ENCODE measurements around the gene SORCS2.

Gene SORCS2

GRCh38 chr4:7366954-7367353 lies 174.6 kb downstream of the SORCS2 start:
- CTCF ChIA-PET: no interaction called here
- POLR2A ChIA-PET: no interaction called here
- H3K27me3 ChIP-seq (replicated peaks in 2 of 5; ENCODE audit: control insufficient read depth in 4 of 5, insufficient read depth in 5 of 5, low read length in 4 of 5): peaks cover 0 to 51% (median 12%) of the 10 kb centered on the region in 5 experiments
- H3K36me3 ChIP-seq (ENCODE audit: control insufficient read depth in 4 of 4, insufficient read depth in 4 of 4, low read length in 3 of 4): no peaks in the 10 kb centered on the region
- 90% methylated on average over 5 of the region's 7 CpGs for WGBS (ENCODE audit: insufficient coverage)
- H3K4me3 ChIP-seq (ENCODE audit: control insufficient read depth in 1 of 7, extremely low read depth in 1 of 7, insufficient read depth in 4 of 7, low read depth in 2 of 7, low read length in 6 of 7): no peak overlapping the region
- peaks cover 0 to 2% (median 0%) of the 10 kb centered on the region in 4 experiments for H3K4me1 ChIP-seq (ENCODE audit: control extremely low read depth in 1 of 4, control insufficient read depth in 4 of 4, insufficient read depth in 4 of 4, low read length in 3 of 4)
- no peaks in the 10 kb centered on the region for H3K9me3 ChIP-seq (ENCODE audit: control extremely low read depth in 1 of 5, control insufficient read depth in 4 of 5, insufficient read depth in 2 of 5, low read depth in 1 of 5, low read length in 4 of 5)
- no peak for DNase-seq
- no peak overlapping the region for H3K27ac ChIP-seq (ENCODE audit: insufficient read depth in 1 of 2, low read depth in 1 of 2, low read length in 2 of 2, poor library complexity in 1 of 2, severe bottlenecking in 2 of 2)

- H3K27ac ChIP-seq (ENCODE audit: insufficient read depth in 1 of 2, low read depth in 1 of 2, low read length in 2 of 2, poor library complexity in 1 of 2, severe bottlenecking in 2 of 2): no peak overlapping the region
- peaks cover 0 to 2% (median 0%) of the 10 kb centered on the region in 4 experiments for H3K4me1 ChIP-seq (ENCODE audit: control extremely low read depth in 1 of 4, control insufficient read depth in 4 of 4, insufficient read depth in 4 of 4, low read length in 3 of 4)
- DNase-seq: no peak
- no peaks in the 10 kb centered on the region for H3K9me3 ChIP-seq (ENCODE audit: control extremely low read depth in 1 of 5, control insufficient read depth in 4 of 5, insufficient read depth in 2 of 5, low read depth in 1 of 5, low read length in 4 of 5)
- no peaks in the 10 kb centered on the region for H3K36me3 ChIP-seq (ENCODE audit: control insufficient read depth in 4 of 4, insufficient read depth in 4 of 4, low read length in 3 of 4)
- WGBS (ENCODE audit: insufficient coverage): 87% methylated on average over 6 of the region's 13 CpGs
- peaks cover 0 to 51% (median 12%) of the 10 kb centered on the region in 5 experiments for H3K27me3 ChIP-seq (replicated peaks in 2 of 5; ENCODE audit: control insufficient read depth in 4 of 5, insufficient read depth in 5 of 5, low read length in 4 of 5)
- H3K4me3 ChIP-seq (ENCODE audit: control insufficient read depth in 1 of 7, extremely low read depth in 1 of 7, insufficient read depth in 4 of 7, low read depth in 2 of 7, low read length in 6 of 7): no peak overlapping the region
- ChIA-PET POLR2A (no interaction called here), CTCF (no interaction called here)
Measured at GRCh38 chr4:7367406-7367805, 175.1 kb downstream of the SORCS2 start.

- POLR2A ChIA-PET: no interaction called here
Measured at GRCh38 chr4:7367864-7368277, 175.5 kb downstream of the SORCS2 start.

GRCh38 chr4:7368296-7368695 lies 176.0 kb downstream of the SORCS2 start:
- Histone ChIP-seq H3K36me3 (ENCODE audit: control insufficient read depth in 4 of 4, insufficient read depth in 4 of 4, low read length in 3 of 4) (no peaks in the 10 kb centered on the region), H3K9me3 (ENCODE audit: control extremely low read depth in 1 of 5, control insufficient read depth in 4 of 5, insufficient read depth in 2 of 5, low read depth in 1 of 5, low read length in 4 of 5) (no peaks in the 10 kb centered on the region), H3K4me3 (ENCODE audit: control insufficient read depth in 1 of 7, extremely low read depth in 1 of 7, insufficient read depth in 4 of 7, low read depth in 2 of 7, low read length in 6 of 7) (no peak overlapping the region), H3K27me3 (replicated peaks in 2 of 5; ENCODE audit: control insufficient read depth in 4 of 5, insufficient read depth in 5 of 5, low read length in 4 of 5) (peaks cover 0 to 51% (median 12%) of the 10 kb centered on the region in 5 experiments), H3K4me1 (ENCODE audit: control extremely low read depth in 1 of 4, control insufficient read depth in 4 of 4, insufficient read depth in 4 of 4, low read length in 3 of 4) (peaks cover 0 to 2% (median 0%) of the 10 kb centered on the region in 4 experiments), H3K27ac (ENCODE audit: insufficient read depth in 1 of 2, low read depth in 1 of 2, low read length in 2 of 2, poor library complexity in 1 of 2, severe bottlenecking in 2 of 2) (no peak overlapping the region)
- POLR2A ChIA-PET: no interaction called here
- DNase-seq: no peak
- CTCF ChIA-PET: no interaction called here
- 90% methylated on average over 6 of the region's 7 CpGs for WGBS (ENCODE audit: insufficient coverage)

More at GRCh38 chr4:7367864-7368277, 175.5 kb downstream of the SORCS2 start:
- H3K27me3 ChIP-seq (replicated peaks in 2 of 5; ENCODE audit: control insufficient read depth in 4 of 5, insufficient read depth in 5 of 5, low read length in 4 of 5): peaks cover 0 to 51% (median 12%) of the 10 kb centered on the region in 5 experiments
- no peak overlapping the region for H3K4me3 ChIP-seq (ENCODE audit: control insufficient read depth in 1 of 7, extremely low read depth in 1 of 7, insufficient read depth in 4 of 7, low read depth in 2 of 7, low read length in 6 of 7)
- 88% methylated on average over 5 of the region's 8 CpGs for WGBS (ENCODE audit: insufficient coverage)
- CTCF ChIA-PET: no interaction called here
- H3K4me1 ChIP-seq (ENCODE audit: control extremely low read depth in 1 of 4, control insufficient read depth in 4 of 4, insufficient read depth in 4 of 4, low read length in 3 of 4): peaks cover 0 to 2% (median 0%) of the 10 kb centered on the region in 4 experiments
- no peaks in the 10 kb centered on the region for H3K36me3 ChIP-seq (ENCODE audit: control insufficient read depth in 4 of 4, insufficient read depth in 4 of 4, low read length in 3 of 4)
- H3K27ac ChIP-seq (ENCODE audit: insufficient read depth in 1 of 2, low read depth in 1 of 2, low read length in 2 of 2, poor library complexity in 1 of 2, severe bottlenecking in 2 of 2): no peak overlapping the region
- DNase-seq: no peak
- no peaks in the 10 kb centered on the region for H3K9me3 ChIP-seq (ENCODE audit: control extremely low read depth in 1 of 5, control insufficient read depth in 4 of 5, insufficient read depth in 2 of 5, low read depth in 1 of 5, low read length in 4 of 5)

GRCh38 chr4:7369511-7369910 lies 177.2 kb downstream of the SORCS2 start:
- POLR2A ChIA-PET: no interaction called here
- no peak for DNase-seq

GRCh38 chr4:7370038-7370437 lies 177.7 kb downstream of the SORCS2 start:
- ChIA-PET CTCF (interaction anchor here (1.5 to 2.1 kb wide), 2 partner anchors 11 to 13 kb away, joined by 3 to 7 read pairs; no protein-coding TSS in a partner anchor), POLR2A (no interaction called here)
- no peaks in the 10 kb centered on the region for H3K36me3 ChIP-seq (ENCODE audit: control insufficient read depth in 4 of 4, insufficient read depth in 4 of 4, low read length in 3 of 4)
- DNase-seq: no peak
- H3K27ac ChIP-seq (ENCODE audit: insufficient read depth in 1 of 2, low read depth in 1 of 2, low read length in 2 of 2, poor library complexity in 1 of 2, severe bottlenecking in 2 of 2): no peak overlapping the region
- peaks cover 0 to 42% (median 10%) of the 10 kb centered on the region in 5 experiments for H3K27me3 ChIP-seq (replicated peaks in 2 of 5; ENCODE audit: control insufficient read depth in 4 of 5, insufficient read depth in 5 of 5, low read length in 4 of 5)
- peaks cover 0 to 2% (median 0%) of the 10 kb centered on the region in 4 experiments for H3K4me1 ChIP-seq (ENCODE audit: control extremely low read depth in 1 of 4, control insufficient read depth in 4 of 4, insufficient read depth in 4 of 4, low read length in 3 of 4)
- no peak overlapping the region for H3K4me3 ChIP-seq (ENCODE audit: control insufficient read depth in 1 of 7, extremely low read depth in 1 of 7, insufficient read depth in 4 of 7, low read depth in 2 of 7, low read length in 6 of 7)
- WGBS (ENCODE audit: insufficient coverage): 89% methylated on average over 2 of the region's 7 CpGs
- no peaks in the 10 kb centered on the region for H3K9me3 ChIP-seq (ENCODE audit: control extremely low read depth in 1 of 5, control insufficient read depth in 4 of 5, insufficient read depth in 2 of 5, low read depth in 1 of 5, low read length in 4 of 5)

More at GRCh38 chr4:7369511-7369910, 177.2 kb downstream of the SORCS2 start:
- Histone ChIP-seq H3K4me1 (ENCODE audit: control extremely low read depth in 1 of 4, control insufficient read depth in 4 of 4, insufficient read depth in 4 of 4, low read length in 3 of 4) (peaks cover 0 to 2% (median 0%) of the 10 kb centered on the region in 4 experiments), H3K27ac (ENCODE audit: insufficient read depth in 1 of 2, low read depth in 1 of 2, low read length in 2 of 2, poor library complexity in 1 of 2, severe bottlenecking in 2 of 2) (no peak overlapping the region), H3K27me3 (replicated peaks in 2 of 5; ENCODE audit: control insufficient read depth in 4 of 5, insufficient read depth in 5 of 5, low read length in 4 of 5) (peaks cover 0 to 44% (median 12%) of the 10 kb centered on the region in 5 experiments), H3K4me3 (ENCODE audit: control insufficient read depth in 1 of 7, extremely low read depth in 1 of 7, insufficient read depth in 4 of 7, low read depth in 2 of 7, low read length in 6 of 7) (no peak overlapping the region), H3K9me3 (ENCODE audit: control extremely low read depth in 1 of 5, control insufficient read depth in 4 of 5, insufficient read depth in 2 of 5, low read depth in 1 of 5, low read length in 4 of 5) (no peaks in the 10 kb centered on the region), H3K36me3 (ENCODE audit: control insufficient read depth in 4 of 4, insufficient read depth in 4 of 4, low read length in 3 of 4) (no peaks in the 10 kb centered on the region)
- CTCF ChIA-PET: interaction anchor here (1.5 to 2.1 kb wide), 2 partner anchors 12 to 14 kb away, joined by 3 to 7 read pairs; no protein-coding TSS in a partner anchor
- WGBS (ENCODE audit: insufficient coverage): 90% methylated on average over 13 of the region's 13 CpGs

- POLR2A ChIA-PET: interaction anchor here (0.6 kb wide), 1 partner anchor 14 kb away, joined by 3 read pairs; no protein-coding TSS in a partner anchor
- WGBS (ENCODE audit: insufficient coverage): 88% methylated on average over 25 of the region's 31 CpGs
- no peaks in the 10 kb centered on the region for H3K36me3 ChIP-seq (ENCODE audit: control insufficient read depth in 4 of 4, insufficient read depth in 4 of 4, low read length in 3 of 4)
- no peak overlapping the region for H3K4me3 ChIP-seq (ENCODE audit: control insufficient read depth in 1 of 7, extremely low read depth in 1 of 7, insufficient read depth in 4 of 7, low read depth in 2 of 7, low read length in 6 of 7)
- no peaks in the 10 kb centered on the region for H3K9me3 ChIP-seq (ENCODE audit: control extremely low read depth in 1 of 5, control insufficient read depth in 4 of 5, insufficient read depth in 2 of 5, low read depth in 1 of 5, low read length in 4 of 5)
- no peak for DNase-seq
- peaks cover 0 to 7% (median 0%) of the 10 kb centered on the region in 4 experiments for H3K4me1 ChIP-seq (ENCODE audit: control extremely low read depth in 1 of 4, control insufficient read depth in 4 of 4, insufficient read depth in 4 of 4, low read length in 3 of 4)
- CTCF ChIA-PET: no interaction called here
- peaks cover 0 to 29% (median 3%) of the 10 kb centered on the region in 5 experiments for H3K27me3 ChIP-seq (replicated peaks in 2 of 5; ENCODE audit: control insufficient read depth in 4 of 5, insufficient read depth in 5 of 5, low read length in 4 of 5)
- H3K27ac ChIP-seq (ENCODE audit: insufficient read depth in 1 of 2, low read depth in 1 of 2, low read length in 2 of 2, poor library complexity in 1 of 2, severe bottlenecking in 2 of 2): no peak overlapping the region
Measured at GRCh38 chr4:7371210-7371941, 179.0 kb downstream of the SORCS2 start.

Measured in common myeloid progenitor, CD34-positive (primary cell).